ENCODE data around the gene IFFO2. TPM values are rescaled to one million over a fixed set of nuclear protein-coding genes. Genes with fewer than 3 reads are reported as not detected.

Gene IFFO2
- total and polyA plus RNA-seq, 10 of the 15 experiments (the other 5 are each of a cell fraction or from before 2014, with no cell fraction given): 1.2 to 18.4 (median 6.7) TPM

DNA sequence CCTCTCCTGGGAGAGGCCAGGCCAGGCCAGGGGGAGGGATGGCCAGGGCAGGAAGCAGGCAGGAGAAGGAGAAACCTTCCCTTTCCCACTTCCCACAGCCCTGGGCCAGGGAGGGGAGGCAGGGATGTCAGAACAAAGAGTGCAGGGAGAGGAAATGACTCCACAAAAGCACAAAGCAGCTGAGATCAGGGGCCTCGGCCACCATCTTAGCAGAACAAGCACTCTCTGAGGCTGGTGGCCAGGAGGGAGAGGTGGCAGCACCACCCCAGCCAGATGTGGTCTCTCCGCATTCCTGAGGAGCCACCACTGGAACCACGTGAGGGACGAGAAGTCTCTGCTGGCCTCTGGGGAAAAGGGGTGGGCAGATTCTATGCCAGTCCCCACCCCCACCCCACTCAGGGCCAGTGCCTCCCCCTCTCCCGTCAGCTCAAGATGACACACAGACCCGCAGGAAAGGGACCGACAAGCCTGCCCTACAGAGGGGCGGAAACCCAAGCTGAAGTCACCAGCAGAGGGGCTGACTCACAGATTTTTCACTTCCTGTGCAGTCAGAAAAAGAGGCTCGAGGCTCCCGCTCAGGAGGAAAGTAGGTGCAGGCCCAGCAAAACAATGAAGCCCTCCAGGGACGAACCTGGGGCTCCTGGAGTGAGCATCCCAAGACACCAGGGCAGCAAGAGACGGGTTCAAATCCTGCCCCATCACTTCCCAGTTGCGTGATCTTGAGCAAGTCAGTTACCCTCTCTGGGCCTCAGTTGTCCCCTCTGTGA is 30.0 kb downstream of the IFFO2 start (continued):
- no peak for TF ChIP-seq FOXK2 (IDR thresholded peaks at IDR 0.05)
- TF ChIP-seq JUNB (IDR thresholded peaks at IDR 0.05): peak; percentile 64
- peak; percentile 57; the same call in 1 of the 2 replicates for TF ChIP-seq RAD51 (IDR thresholded peaks at IDR 0.05)
- peak; percentile 28; the same call in 1 of the 2 replicates for TF ChIP-seq RAD21 (IDR thresholded peaks at IDR 0.05; ENCODE audit: insufficient read depth, low read depth, low read length)
- TF ChIP-seq, protein P1, sequence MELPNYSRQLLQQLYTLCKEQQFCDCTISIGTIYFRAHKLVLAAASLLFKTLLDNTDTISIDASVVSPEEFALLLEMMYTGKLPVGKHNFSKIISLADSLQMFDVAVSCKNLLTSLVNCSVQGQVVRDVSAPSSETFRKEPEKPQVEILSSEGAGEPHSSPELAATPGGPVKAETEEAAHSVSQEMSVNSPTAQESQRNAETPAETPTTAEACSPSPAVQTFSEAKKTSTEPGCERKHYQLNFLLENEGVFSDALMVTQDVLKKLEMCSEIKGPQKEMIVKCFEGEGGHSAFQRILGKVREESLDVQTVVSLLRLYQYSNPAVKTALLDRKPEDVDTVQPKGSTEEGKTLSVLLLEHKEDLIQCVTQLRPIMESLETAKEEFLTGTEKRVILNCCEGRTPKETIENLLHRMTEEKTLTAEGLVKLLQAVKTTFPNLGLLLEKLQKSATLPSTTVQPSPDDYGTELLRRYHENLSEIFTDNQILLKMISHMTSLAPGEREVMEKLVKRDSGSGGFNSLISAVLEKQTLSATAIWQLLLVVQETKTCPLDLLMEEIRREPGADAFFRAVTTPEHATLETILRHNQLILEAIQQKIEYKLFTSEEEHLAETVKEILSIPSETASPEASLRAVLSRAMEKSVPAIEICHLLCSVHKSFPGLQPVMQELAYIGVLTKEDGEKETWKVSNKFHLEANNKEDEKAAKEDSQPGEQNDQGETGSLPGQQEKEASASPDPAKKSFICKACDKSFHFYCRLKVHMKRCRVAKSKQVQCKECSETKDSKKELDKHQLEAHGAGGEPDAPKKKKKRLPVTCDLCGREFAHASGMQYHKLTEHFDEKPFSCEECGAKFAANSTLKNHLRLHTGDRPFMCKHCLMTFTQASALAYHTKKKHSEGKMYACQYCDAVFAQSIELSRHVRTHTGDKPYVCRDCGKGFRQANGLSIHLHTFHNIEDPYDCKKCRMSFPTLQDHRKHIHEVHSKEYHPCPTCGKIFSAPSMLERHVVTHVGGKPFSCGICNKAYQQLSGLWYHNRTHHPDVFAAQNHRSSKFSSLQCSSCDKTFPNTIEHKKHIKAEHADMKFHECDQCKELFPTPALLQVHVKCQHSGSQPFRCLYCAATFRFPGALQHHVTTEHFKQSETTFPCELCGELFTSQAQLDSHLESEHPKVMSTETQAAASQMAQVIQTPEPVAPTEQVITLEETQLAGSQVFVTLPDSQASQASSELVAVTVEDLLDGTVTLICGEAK (IDR thresholded peaks at IDR 0.05; ENCODE audit: borderline replicate concordance): peak; percentile 77; the same call in 1 of the 2 replicates
- TF ChIP-seq YY1 (IDR thresholded peaks at IDR 0.05; ENCODE audit: low read depth, low read length): peak; percentile 44
- TF ChIP-seq, protein P2, sequence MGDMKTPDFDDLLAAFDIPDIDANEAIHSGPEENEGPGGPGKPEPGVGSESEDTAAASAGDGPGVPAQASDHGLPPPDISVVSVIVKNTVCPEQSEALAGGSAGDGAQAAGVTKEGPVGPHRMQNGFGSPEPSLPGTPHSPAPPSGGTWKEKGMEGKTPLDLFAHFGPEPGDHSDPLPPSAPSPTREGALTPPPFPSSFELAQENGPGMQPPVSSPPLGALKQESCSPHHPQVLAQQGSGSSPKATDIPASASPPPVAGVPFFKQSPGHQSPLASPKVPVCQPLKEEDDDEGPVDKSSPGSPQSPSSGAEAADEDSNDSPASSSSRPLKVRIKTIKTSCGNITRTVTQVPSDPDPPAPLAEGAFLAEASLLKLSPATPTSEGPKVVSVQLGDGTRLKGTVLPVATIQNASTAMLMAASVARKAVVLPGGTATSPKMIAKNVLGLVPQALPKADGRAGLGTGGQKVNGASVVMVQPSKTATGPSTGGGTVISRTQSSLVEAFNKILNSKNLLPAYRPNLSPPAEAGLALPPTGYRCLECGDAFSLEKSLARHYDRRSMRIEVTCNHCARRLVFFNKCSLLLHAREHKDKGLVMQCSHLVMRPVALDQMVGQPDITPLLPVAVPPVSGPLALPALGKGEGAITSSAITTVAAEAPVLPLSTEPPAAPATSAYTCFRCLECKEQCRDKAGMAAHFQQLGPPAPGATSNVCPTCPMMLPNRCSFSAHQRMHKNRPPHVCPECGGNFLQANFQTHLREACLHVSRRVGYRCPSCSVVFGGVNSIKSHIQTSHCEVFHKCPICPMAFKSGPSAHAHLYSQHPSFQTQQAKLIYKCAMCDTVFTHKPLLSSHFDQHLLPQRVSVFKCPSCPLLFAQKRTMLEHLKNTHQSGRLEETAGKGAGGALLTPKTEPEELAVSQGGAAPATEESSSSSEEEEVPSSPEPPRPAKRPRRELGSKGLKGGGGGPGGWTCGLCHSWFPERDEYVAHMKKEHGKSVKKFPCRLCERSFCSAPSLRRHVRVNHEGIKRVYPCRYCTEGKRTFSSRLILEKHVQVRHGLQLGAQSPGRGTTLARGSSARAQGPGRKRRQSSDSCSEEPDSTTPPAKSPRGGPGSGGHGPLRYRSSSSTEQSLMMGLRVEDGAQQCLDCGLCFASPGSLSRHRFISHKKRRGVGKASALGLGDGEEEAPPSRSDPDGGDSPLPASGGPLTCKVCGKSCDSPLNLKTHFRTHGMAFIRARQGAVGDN (IDR thresholded peaks at IDR 0.05): peak; percentile 82
- peak; percentile 41; the same call in 1 of the 2 replicates for TF ChIP-seq JUND (IDR thresholded peaks at IDR 0.05; ENCODE audit: low read depth, low read length)

Measured in GM12878 (cell line).